ENCODE data around the gene CFAP299. TPM values are rescaled to one million over a fixed set of nuclear protein-coding genes. Genes with fewer than 3 reads are reported as not detected.

The CFAP299 gene
- total RNA-seq, 1 donor from 2014 or later, result not detected

- intact Hi-C loops (cut with micrococcal nuclease), result no loop called here
- no peaks in the 10 kb centered on the region for H3K4me1 ChIP-seq
- H3K27ac ChIP-seq (replicated peaks), result no peak overlapping the region
- peaks cover 1% of the 10 kb centered on the region for H3K9me3 ChIP-seq (replicated peaks)
- no peak for TF ChIP-seq CTCF (IDR thresholded peaks at IDR 0.05; ENCODE audit: borderline replicate concordance)
- no peak overlapping the region for H3K4me3 ChIP-seq
- H3K27me3 ChIP-seq (ENCODE audit: low read depth), result no peaks in the 10 kb centered on the region
- no peaks in the 10 kb centered on the region for H3K36me3 ChIP-seq
- no peak for DNase-seq
These were observed 54.6 kb downstream of the CFAP299 start for GRCh38 chr4:80390178-80390577.

GRCh38 chr4:80393246-80393969 is 57.9 kb downstream of the CFAP299 start:
- Histone ChIP-seq H3K9me3 (replicated peaks) (peaks cover 6% of the 10 kb centered on the region), H3K27ac (replicated peaks) (no peak overlapping the region), H3K27me3 (ENCODE audit: low read depth) (no peaks in the 10 kb centered on the region), H3K36me3 (no peaks in the 10 kb centered on the region), H3K4me3 (no peak overlapping the region), H3K4me1 (no peaks in the 10 kb centered on the region)
- no peak for TF ChIP-seq CTCF (IDR thresholded peaks at IDR 0.05; ENCODE audit: borderline replicate concordance)
- DNase-seq, result no peak
- intact Hi-C loops (cut with micrococcal nuclease), result no loop called here

GRCh38 chr4:80393970-80394250 is 58.4 kb downstream of the CFAP299 start:
- no peaks in the 10 kb centered on the region for H3K27me3 ChIP-seq (ENCODE audit: low read depth)
- H3K4me3 ChIP-seq, result no peak overlapping the region
- peaks cover 9% of the 10 kb centered on the region for H3K9me3 ChIP-seq (replicated peaks)
- no peak for TF ChIP-seq CTCF (IDR thresholded peaks at IDR 0.05; ENCODE audit: borderline replicate concordance)
- no peaks in the 10 kb centered on the region for H3K4me1 ChIP-seq
- H3K36me3 ChIP-seq, result no peaks in the 10 kb centered on the region
- intact Hi-C loops (cut with micrococcal nuclease), result no loop called here
- no peak for DNase-seq
- no peak overlapping the region for H3K27ac ChIP-seq (replicated peaks)

GRCh38 chr4:80407246-80407645 is 71.7 kb downstream of the CFAP299 start:
- no peak for TF ChIP-seq CTCF (IDR thresholded peaks at IDR 0.05; ENCODE audit: borderline replicate concordance)
- H3K27me3 ChIP-seq (ENCODE audit: low read depth), result no peaks in the 10 kb centered on the region
- no peaks in the 10 kb centered on the region for H3K9me3 ChIP-seq (replicated peaks)
- no peak for DNase-seq
- H3K4me3 ChIP-seq, result no peak overlapping the region
- H3K4me1 ChIP-seq, result no peaks in the 10 kb centered on the region
- no peaks in the 10 kb centered on the region for H3K36me3 ChIP-seq
- no peak overlapping the region for H3K27ac ChIP-seq (replicated peaks)
- intact Hi-C loops (cut with micrococcal nuclease), result no loop called here

- Histone ChIP-seq H3K27me3 (ENCODE audit: low read depth) (no peaks in the 10 kb centered on the region), H3K36me3 (no peaks in the 10 kb centered on the region), H3K4me3 (no peak overlapping the region), H3K27ac (replicated peaks) (no peak overlapping the region), H3K9me3 (replicated peaks) (no peaks in the 10 kb centered on the region), H3K4me1 (no peaks in the 10 kb centered on the region)
- DNase-seq, result no peak
- intact Hi-C loops (cut with micrococcal nuclease), result no loop called here
- TF ChIP-seq CTCF (IDR thresholded peaks at IDR 0.05; ENCODE audit: borderline replicate concordance), result no peak
These were observed 74.3 kb downstream of the CFAP299 start for GRCh38 chr4:80409809-80410208.
